Mammary epithelial cell (primary cell): ENCODE results near the gene PRSS21.

ENCODE experiments used
- EZH2 ChIP-seq: IDR thresholded peaks from 2 replicates; pipeline ENCODE4 v1.6.1; 2012; ENCODE audit warnings: low read length, inconsistent platforms, borderline replicate concordance
- TF ChIP-seq, protein P1 (sequence below), 2 donors: IDR thresholded peaks in 1 of 2; conservative IDR thresholded peaks in 1 of 2; 2 replicates each; pipeline ENCODE4 v1.5.1; 2011 to 2012; ENCODE audit warnings: inconsistent platforms in 2 of 2, low read length in 2 of 2, mild to moderate bottlenecking in 2 of 2, control low read depth in 1 of 2, low read depth in 1 of 2; ENCODE audit not compliant: insufficient read depth in 1 of 2; ENCODE audit errors: extremely low read depth in 1 of 2

DNA sequence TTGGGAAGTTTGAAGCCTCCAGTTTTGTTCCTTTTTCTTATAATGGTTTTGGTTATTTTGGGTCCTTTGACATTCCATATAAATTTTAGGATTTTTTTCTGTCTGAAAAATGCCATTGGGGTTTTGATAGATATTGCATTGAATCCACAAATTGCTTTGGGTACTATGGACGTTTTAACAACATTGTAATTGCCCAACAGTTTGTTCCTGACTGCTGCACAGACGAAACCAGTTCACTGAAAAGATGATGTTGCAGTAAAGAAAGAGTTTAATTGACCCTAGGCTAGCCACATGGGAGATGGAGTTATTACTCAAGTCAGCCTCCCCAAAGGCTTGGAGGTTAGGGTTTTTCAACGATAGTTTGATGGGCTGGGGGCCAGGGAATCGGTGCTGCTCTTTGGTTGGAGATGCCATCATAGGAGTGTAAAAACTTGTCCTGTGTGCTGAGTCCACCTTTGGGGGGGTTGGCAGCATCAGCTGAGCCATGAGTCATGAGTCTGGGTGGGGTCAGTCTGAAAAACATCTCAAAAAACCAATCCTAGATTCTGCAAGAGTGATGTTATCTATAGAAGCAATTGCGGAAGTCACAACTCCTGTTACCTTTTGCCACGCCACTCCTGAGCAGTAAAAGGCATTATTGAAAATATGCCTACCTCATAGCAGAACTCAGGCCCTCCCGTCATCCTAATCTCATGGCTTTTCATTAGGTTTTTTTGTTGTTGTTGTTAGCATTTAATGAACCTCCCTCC lies 21.5 kb upstream of the PRSS21 start:
- TF ChIP-seq EZH2: no peak
- TF ChIP-seq, protein P1, sequence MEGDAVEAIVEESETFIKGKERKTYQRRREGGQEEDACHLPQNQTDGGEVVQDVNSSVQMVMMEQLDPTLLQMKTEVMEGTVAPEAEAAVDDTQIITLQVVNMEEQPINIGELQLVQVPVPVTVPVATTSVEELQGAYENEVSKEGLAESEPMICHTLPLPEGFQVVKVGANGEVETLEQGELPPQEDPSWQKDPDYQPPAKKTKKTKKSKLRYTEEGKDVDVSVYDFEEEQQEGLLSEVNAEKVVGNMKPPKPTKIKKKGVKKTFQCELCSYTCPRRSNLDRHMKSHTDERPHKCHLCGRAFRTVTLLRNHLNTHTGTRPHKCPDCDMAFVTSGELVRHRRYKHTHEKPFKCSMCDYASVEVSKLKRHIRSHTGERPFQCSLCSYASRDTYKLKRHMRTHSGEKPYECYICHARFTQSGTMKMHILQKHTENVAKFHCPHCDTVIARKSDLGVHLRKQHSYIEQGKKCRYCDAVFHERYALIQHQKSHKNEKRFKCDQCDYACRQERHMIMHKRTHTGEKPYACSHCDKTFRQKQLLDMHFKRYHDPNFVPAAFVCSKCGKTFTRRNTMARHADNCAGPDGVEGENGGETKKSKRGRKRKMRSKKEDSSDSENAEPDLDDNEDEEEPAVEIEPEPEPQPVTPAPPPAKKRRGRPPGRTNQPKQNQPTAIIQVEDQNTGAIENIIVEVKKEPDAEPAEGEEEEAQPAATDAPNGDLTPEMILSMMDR (conservative IDR thresholded peaks at IDR 0.05 in 1 of 2, IDR thresholded peaks at IDR 0.05 in 1 of 2; ENCODE audit: extremely low read depth in 1 of 2, insufficient read depth in 1 of 2, low read depth in 1 of 2, low read length in 2 of 2): no peak
